ENCODE measurements around the gene PROB1.

Gene PROB1

DNA sequence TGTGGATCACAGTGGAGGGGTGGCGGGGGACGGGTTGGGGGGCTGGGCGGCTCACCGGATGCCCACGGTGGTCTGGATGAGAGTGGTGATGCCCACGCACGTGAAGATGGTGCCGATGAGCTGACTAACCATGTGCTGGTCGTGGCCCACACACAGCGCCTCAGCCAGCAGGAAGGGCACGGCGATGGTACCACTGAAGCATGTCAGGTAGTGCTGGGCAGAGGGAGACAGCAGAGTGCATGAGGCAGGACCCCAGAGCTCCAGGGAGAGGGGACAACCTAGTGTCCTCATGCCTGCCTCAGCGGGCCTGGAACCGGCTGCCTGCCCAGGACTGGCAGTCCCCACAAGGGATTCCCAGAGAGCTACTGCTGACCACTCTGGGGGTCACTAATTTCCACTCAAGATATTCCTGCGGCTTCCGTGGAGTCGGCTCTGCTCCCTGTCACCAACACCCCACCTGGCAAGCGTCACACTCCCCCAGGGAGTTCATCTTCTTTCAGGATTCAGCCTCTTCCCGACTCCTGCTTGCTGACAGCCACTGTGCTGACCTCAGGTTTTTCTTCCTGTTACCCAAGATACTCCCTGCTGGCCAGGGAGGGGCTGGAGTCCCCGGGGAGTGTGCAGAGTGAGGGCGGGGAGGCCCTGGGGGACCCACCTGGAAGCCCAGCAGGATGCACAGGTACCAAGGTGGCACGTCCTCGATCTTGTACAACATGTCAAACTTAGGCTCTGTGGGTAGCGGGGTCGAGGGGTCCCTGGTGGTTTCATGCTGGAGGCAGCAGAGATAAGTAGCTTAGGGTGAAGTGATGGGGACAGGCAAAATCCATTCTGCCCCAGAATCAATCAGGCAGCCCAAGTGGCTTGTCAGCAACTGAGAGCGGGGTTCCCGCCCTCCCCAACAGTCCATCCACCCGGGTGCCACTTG is 12.8 kb downstream of the PROB1 start (continued):
- TF ChIP-seq CREB5 (CRISPR knock-in tag; IDR thresholded peaks at IDR 0.05; ENCODE audit: low read depth) (no peak), ZNF70 (CRISPR knock-in tag; IDR thresholded peaks at IDR 0.05) (no peak), RARB (CRISPR knock-in tag; IDR thresholded peaks at IDR 0.05) (no peak)

GRCh38 chr5:139379626-139380449 is 15.1 kb downstream of the PROB1 start:
- no peak for ATAC-seq
- TF ChIP-seq ISL1 (CRISPR knock-in tag; IDR thresholded peaks at IDR 0.05) (no peak), PATZ1 (CRISPR knock-in tag; IDR thresholded peaks at IDR 0.05; ENCODE audit: borderline replicate concordance) (no peak), ZNF8 (CRISPR knock-in tag; IDR thresholded peaks at IDR 0.05) (no peak), RARB (CRISPR knock-in tag; IDR thresholded peaks at IDR 0.05) (no peak), ARNTL (CRISPR knock-in tag; IDR thresholded peaks at IDR 0.05; ENCODE audit: borderline replicate concordance, low read depth) (no peak), ZC3H10 (CRISPR knock-in tag; IDR thresholded peaks at IDR 0.05) (no peak), TCF4 (CRISPR knock-in tag; IDR thresholded peaks at IDR 0.05; ENCODE audit: borderline replicate concordance) (no peak), ZNF70 (CRISPR knock-in tag; IDR thresholded peaks at IDR 0.05) (no peak), BACH2 (CRISPR knock-in tag; IDR thresholded peaks at IDR 0.05; ENCODE audit: borderline replicate concordance) (no peak), ESRRG (CRISPR knock-in tag; IDR thresholded peaks at IDR 0.05) (no peak)
- TF ChIP-seq, protein P1, sequence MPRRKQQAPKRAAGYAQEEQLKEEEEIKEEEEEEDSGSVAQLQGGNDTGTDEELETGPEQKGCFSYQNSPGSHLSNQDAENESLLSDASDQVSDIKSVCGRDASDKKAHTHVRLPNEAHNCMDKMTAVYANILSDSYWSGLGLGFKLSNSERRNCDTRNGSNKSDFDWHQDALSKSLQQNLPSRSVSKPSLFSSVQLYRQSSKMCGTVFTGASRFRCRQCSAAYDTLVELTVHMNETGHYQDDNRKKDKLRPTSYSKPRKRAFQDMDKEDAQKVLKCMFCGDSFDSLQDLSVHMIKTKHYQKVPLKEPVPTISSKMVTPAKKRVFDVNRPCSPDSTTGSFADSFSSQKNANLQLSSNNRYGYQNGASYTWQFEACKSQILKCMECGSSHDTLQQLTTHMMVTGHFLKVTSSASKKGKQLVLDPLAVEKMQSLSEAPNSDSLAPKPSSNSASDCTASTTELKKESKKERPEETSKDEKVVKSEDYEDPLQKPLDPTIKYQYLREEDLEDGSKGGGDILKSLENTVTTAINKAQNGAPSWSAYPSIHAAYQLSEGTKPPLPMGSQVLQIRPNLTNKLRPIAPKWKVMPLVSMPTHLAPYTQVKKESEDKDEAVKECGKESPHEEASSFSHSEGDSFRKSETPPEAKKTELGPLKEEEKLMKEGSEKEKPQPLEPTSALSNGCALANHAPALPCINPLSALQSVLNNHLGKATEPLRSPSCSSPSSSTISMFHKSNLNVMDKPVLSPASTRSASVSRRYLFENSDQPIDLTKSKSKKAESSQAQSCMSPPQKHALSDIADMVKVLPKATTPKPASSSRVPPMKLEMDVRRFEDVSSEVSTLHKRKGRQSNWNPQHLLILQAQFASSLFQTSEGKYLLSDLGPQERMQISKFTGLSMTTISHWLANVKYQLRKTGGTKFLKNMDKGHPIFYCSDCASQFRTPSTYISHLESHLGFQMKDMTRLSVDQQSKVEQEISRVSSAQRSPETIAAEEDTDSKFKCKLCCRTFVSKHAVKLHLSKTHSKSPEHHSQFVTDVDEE (CRISPR knock-in tag; IDR thresholded peaks at IDR 0.05): no peak
- TF ChIP-seq, protein P2, sequence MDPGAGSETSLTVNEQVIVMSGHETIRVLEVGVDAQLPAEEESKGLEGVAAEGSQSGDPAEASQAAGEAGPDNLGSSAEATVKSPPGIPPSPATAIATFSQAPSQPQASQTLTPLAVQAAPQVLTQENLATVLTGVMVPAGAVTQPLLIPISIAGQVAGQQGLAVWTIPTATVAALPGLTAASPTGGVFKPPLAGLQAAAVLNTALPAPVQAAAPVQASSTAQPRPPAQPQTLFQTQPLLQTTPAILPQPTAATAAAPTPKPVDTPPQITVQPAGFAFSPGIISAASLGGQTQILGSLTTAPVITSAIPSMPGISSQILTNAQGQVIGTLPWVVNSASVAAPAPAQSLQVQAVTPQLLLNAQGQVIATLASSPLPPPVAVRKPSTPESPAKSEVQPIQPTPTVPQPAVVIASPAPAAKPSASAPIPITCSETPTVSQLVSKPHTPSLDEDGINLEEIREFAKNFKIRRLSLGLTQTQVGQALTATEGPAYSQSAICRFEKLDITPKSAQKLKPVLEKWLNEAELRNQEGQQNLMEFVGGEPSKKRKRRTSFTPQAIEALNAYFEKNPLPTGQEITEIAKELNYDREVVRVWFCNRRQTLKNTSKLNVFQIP (CRISPR knock-in tag; IDR thresholded peaks at IDR 0.05; ENCODE audit: borderline replicate concordance, low read depth): no peak

DNA sequence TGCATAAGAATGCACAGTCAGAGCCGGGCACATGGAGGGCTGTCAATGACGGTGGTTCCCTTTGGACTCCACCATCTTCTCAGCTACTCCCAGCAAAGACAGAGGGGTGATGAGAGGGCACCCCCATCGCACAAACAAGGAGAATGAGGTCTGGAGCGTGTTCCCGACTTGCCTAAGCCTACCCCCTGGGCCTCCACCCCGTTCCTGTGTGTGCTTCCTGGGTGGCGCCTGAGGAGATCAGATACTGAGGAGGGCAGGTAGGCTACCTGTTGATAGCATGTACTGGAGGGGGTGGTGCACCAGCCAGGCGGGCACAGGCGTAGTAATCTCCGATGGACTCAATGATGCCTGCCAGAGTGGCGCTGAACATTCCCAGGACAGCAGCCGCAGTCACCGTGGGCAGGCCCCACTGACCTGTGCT is 16.0 kb downstream of the PROB1 start:
- no peak for TF ChIP-seq ZNF70 (CRISPR knock-in tag; IDR thresholded peaks at IDR 0.05)
- TF ChIP-seq ISL1 (CRISPR knock-in tag; IDR thresholded peaks at IDR 0.05): no peak
- no peak for TF ChIP-seq ZNF8 (CRISPR knock-in tag; IDR thresholded peaks at IDR 0.05)
- no peak for TF ChIP-seq ZFP3 (CRISPR knock-in tag; IDR thresholded peaks at IDR 0.05)
- TF ChIP-seq RARB (CRISPR knock-in tag; IDR thresholded peaks at IDR 0.05): no peak
- TF ChIP-seq OSR1 (CRISPR knock-in tag; IDR thresholded peaks at IDR 0.05): no peak
- ATAC-seq: no peak

DNA sequence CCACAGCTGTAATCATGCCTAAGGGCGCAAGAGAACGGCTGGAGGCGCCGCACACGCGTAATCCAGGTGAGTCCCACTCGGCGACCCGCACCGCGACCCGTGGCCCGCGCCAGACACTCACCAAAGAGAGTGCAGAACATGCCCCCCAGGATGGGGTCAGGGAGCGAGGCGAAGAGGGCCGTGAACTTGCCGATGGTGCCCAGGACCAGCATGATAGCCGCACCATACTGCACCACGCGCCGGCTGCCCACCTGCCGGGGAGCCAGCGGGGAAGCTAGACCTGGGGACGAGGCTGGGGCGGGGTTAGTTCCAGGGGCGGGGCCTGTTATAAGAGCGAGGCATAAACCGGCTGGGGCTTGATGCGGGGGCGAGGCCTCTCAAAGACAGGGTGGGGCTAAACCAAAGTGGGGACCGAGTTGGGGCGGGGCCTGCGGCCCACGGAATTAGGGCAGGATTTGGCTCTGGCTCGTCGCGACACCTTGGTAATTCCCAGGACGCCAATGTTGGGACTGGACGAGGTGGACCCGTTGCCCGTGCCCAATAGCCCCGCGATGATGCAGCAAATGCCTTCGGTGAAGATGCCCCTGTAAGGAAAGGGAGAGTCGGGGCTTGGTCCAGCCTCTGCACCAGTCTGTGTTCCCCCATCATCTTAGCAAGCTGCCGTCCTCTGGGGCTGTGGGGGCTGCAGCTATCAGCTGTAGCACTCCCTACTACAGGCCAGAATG is 16.6 kb downstream of the PROB1 start:
- TF ChIP-seq ZC3H10 (CRISPR knock-in tag; IDR thresholded peaks at IDR 0.05): no peak
- ATAC-seq: no peak

Measured in SK-N-SH treated with all-trans-retinoic acid at 6 μM for 48 hours (cell line).